AG04450 (cell line): ENCODE results near the gene TRIM32. TPM values are rescaled to one million over a fixed set of nuclear protein-coding genes. Genes with fewer than 3 reads are reported as not detected.

Experiments
- CTCF ChIA-PET: fragments of 300-600, 350-600 bp; formaldehyde crosslinking; extraction: SDS; loops from one replicate; lab custom pipeline; 2022; ENCODE audit warnings: antibody characterized with exemption, inconsistent platforms; lab: Charles Lee
- POLR2A ChIA-PET: fragments of 350-600 bp; formaldehyde crosslinking; extraction: SDS; loops from one replicate; lab custom pipeline; 2021; ENCODE audit warnings: antibody characterized with exemption, inconsistent platforms; lab: Yijun Ruan, JAX
- DNase-seq: peaks from one replicate; pipeline ENCODE4 v3.0.0-alpha.2; 2011; ENCODE audit warnings: low read depth, low spot score
- H3K27ac ChIP-seq: one replicate; pipeline ENCODE4 v1.5.1; 2012; ENCODE audit warnings: low read depth, low read length, control low read depth
- H3K27me3 ChIP-seq: one replicate; pipeline ENCODE4 v1.6.0; 2012; ENCODE audit warnings: low read length; ENCODE audit not compliant: control insufficient read depth, insufficient read depth
- H3K4me3 ChIP-seq: 2 replicates; pipeline ENCODE4 v1.5.1; 2011; ENCODE audit warnings: mild to moderate bottlenecking, low read depth, low read length, control low read depth
- H3K9me3 ChIP-seq: 2 replicates; pipeline ENCODE4 v1.5.1; 2012; ENCODE audit warnings: low read length; ENCODE audit not compliant: control insufficient read depth, insufficient read depth
- polyA plus RNA-seq: library from polyadenylated mRNA; depleted of rRNA; stranded (reverse); fragments of >200 nt; gene quantifications from 2 replicates; pipeline ENCODE4 v1.2.3, GENCODE V29; 2011
- TF ChIP-seq, protein P1 (sequence below): IDR thresholded peaks from 2 replicates; pipeline ENCODE4 v1.5.1; 2011; ENCODE audit warnings: low read depth, low read length, control low read depth, inconsistent platforms

Gene TRIM32
- polyA plus RNA-seq, 1 experiment, result 24.5 TPM

DNA sequence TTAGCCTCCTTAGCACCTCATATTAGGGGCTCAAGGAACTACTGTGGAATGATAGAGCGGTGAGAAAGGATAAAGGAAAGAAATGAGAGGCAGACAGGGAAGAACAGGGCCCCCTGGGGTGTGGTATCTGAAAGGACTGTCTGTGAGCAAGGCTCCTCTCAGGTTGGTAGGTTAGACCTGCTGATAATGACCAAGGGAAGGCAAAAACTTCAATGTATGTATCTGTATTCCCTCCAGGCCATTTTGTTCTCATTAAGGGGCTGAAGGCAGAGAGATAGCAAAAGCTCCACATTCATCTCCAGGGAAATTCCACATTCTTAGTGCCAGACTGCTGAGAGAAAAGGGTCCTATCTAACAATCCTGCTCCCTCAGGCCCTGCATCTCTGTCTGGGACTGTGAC is 28.6 kb downstream of the TRIM32 start:
- no peak for DNase-seq
- TF ChIP-seq, protein P1, sequence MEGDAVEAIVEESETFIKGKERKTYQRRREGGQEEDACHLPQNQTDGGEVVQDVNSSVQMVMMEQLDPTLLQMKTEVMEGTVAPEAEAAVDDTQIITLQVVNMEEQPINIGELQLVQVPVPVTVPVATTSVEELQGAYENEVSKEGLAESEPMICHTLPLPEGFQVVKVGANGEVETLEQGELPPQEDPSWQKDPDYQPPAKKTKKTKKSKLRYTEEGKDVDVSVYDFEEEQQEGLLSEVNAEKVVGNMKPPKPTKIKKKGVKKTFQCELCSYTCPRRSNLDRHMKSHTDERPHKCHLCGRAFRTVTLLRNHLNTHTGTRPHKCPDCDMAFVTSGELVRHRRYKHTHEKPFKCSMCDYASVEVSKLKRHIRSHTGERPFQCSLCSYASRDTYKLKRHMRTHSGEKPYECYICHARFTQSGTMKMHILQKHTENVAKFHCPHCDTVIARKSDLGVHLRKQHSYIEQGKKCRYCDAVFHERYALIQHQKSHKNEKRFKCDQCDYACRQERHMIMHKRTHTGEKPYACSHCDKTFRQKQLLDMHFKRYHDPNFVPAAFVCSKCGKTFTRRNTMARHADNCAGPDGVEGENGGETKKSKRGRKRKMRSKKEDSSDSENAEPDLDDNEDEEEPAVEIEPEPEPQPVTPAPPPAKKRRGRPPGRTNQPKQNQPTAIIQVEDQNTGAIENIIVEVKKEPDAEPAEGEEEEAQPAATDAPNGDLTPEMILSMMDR, result no peak
- H3K9me3 ChIP-seq, result no peaks in the 10 kb centered on the region
- CTCF ChIA-PET, result no interaction called here
- H3K27ac ChIP-seq, result no peak overlapping the region
- H3K27me3 ChIP-seq, result peaks cover 2% of the 10 kb centered on the region
- POLR2A ChIA-PET, result no interaction called here
- no peak overlapping the region for H3K4me3 ChIP-seq

DNA sequence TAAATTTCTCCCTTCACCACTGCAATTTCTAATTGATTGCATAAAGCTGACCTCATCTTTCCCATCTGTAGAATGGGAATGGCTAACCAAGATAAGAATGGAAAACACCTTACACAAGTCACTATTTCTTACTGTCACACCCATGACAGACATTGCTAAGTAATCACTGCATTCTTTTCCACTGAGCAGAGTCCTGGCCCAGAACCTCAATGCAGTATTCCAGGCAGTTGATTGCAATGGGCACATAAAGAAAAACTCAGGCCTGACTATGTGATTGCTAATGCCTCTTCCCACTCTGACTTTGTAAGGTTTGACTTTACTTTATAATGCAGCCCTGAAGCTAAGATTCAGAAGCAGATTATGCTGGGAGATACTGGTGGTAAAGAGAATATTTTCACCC is 29.3 kb downstream of the TRIM32 start:
- peaks cover 2% of the 10 kb centered on the region for H3K27me3 ChIP-seq
- TF ChIP-seq, protein P1, result no peak
- no peak overlapping the region for H3K4me3 ChIP-seq
- ChIA-PET POLR2A (no interaction called here), CTCF (interaction anchor here (1.7 kb wide), 1 partner anchor 20 kb away, joined by 7 read pairs; no protein-coding TSS in a partner anchor)
- no peaks in the 10 kb centered on the region for H3K9me3 ChIP-seq
- no peak for DNase-seq
- no peak overlapping the region for H3K27ac ChIP-seq

DNA sequence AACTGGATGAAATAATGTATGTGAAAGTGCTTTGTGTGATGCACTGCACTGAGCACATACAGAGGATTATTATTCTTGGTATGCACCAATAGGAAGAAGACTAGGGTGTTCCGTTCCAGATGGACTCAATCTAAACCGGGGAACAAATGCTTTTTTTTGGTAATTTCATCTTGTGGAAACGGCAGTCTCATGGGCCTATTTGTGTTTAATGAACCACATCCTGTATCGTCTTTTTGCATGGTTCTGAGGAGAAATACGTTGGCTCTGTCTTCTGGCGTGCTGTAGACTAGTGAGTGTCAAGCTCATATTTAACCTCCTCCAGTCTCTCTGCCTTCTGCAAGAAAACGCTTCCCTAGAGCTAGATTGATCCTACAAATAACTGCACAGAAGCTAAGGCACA is 30.0 kb downstream of the TRIM32 start:
- peaks cover 2% of the 10 kb centered on the region for H3K27me3 ChIP-seq
- CTCF ChIA-PET, result interaction anchor here (1.7 kb wide), 1 partner anchor 20 kb away, joined by 7 read pairs; no protein-coding TSS in a partner anchor
- H3K9me3 ChIP-seq, result no peaks in the 10 kb centered on the region
- POLR2A ChIA-PET, result no interaction called here
- no peak for DNase-seq
- H3K27ac ChIP-seq, result no peak overlapping the region
- H3K4me3 ChIP-seq, result no peak overlapping the region
- TF ChIP-seq, protein P1, result no peak

DNA sequence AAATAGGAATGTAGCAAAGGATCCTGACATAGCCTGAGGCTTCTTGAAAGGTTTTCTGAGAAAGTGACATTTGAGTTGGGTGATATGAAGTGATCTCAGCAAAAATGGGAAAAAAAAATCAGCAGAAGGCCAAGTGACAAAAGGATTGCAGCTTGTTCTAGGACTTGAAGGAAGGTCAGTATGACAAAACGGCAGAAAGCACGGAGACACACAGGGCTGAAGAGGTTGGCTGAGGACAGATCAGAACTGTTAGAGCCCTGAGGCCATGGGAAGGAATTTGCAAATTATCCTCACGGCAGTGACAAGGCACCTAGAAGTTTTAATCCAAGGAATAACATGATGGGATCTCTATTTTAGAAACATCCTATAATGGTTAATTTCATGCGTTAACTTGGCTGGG is 31.0 kb downstream of the TRIM32 start:
- no peak for DNase-seq
- no peak overlapping the region for H3K27ac ChIP-seq
- TF ChIP-seq, protein P1, result no peak
- CTCF ChIA-PET, result no interaction called here
- POLR2A ChIA-PET, result no interaction called here
- no peaks in the 10 kb centered on the region for H3K9me3 ChIP-seq
- peaks cover 2% of the 10 kb centered on the region for H3K27me3 ChIP-seq
- H3K4me3 ChIP-seq, result no peak overlapping the region

DNA sequence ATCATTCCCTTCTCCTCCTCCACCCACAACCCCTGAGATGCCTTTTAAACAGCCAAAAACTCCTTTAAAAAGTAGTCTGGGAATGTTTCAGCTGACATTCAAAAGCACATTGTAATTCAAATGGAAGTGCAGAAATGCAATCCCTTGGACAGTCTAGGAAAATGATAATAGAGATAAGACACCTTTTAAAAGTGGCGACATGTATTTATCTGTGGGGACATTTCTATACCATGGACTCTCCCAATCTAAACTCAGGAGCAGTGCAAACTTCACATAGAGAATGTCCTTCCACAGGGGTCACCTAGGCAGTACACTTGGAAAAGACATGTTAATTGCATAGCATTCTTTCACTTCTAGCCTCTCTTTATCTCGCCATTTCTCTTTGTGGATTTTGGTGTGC is 33.0 kb downstream of the TRIM32 start:
- no peak for DNase-seq
- Histone ChIP-seq H3K27me3 (peaks cover 2% of the 10 kb centered on the region), H3K9me3 (no peaks in the 10 kb centered on the region), H3K27ac (no peak overlapping the region), H3K4me3 (no peak overlapping the region)
- ChIA-PET CTCF (no interaction called here), POLR2A (no interaction called here)
- TF ChIP-seq, protein P1, result no peak
